ENCODE data around the gene C1QB. TPM values are rescaled to one million over a fixed set of nuclear protein-coding genes. Genes with fewer than 3 reads are reported as not detected.

The C1QB gene
- polyA plus RNA-seq, 1 donor (not counting 4 experiments of a cell fraction or from before 2014, with no cell fraction given): not detected

GRCh38 chr1:22638476-22639234 lies 14.4 kb upstream of the C1QB start:
- no peak for TF ChIP-seq CTCF (optimal IDR thresholded peaks at IDR 0.05 in 1 of 3, IDR thresholded peaks at IDR 0.05 in 1 of 3, conservative IDR thresholded peaks at IDR 0.05 in 1 of 3; ENCODE audit: extremely low read depth in 1 of 3, insufficient read depth in 2 of 3, low read length in 3 of 3)
- no peak for TF ChIP-seq EZH2 (IDR thresholded peaks at IDR 0.05; ENCODE audit: low read length)
- Histone ChIP-seq H3K36me3 (ENCODE audit: control insufficient read depth in 2 of 2, extremely low read depth in 1 of 2, insufficient read depth in 2 of 2, low read length in 2 of 2) (no peaks in the 10 kb centered on the region), H3K4me3 (ENCODE audit: control insufficient read depth in 2 of 3, extremely low read depth in 1 of 3, insufficient read depth in 2 of 3, low read depth in 1 of 3, low read length in 3 of 3) (no peak overlapping the region), H3K27ac (ENCODE audit: control insufficient read depth, insufficient read depth, low read length) (no peak overlapping the region), H3K79me2 (ENCODE audit: control insufficient read depth, insufficient read depth, low read length) (no peaks in the 10 kb centered on the region), H3K9me3 (ENCODE audit: control insufficient read depth, low read depth, low read length) (no peaks in the 10 kb centered on the region), H3K4me2 (ENCODE audit: control insufficient read depth, extremely low read depth, insufficient read depth, low read depth, low read length) (no peak overlapping the region), H3K9me1 (ENCODE audit: control insufficient read depth, extremely low read depth, insufficient read depth, low read length) (no peaks in the 10 kb centered on the region), H2AFZ (ENCODE audit: control insufficient read depth, low read length) (no peak overlapping the region), H3K4me1 (ENCODE audit: control insufficient read depth, extremely low read depth, insufficient read depth, low read length) (no peaks in the 10 kb centered on the region), H3K27me3 (ENCODE audit: control insufficient read depth, extremely low read depth, insufficient read depth, low read length) (no peaks in the 10 kb centered on the region), H3K9ac (ENCODE audit: control insufficient read depth, extremely low read depth, insufficient read depth, low read length) (no peak overlapping the region), H4K20me1 (ENCODE audit: control insufficient read depth, extremely low read depth, insufficient read depth, low read length) (peaks cover 3% of the 10 kb centered on the region)
- dilution Hi-C loops (cut with MboI; ENCODE audit: extremely low pct_ligation_motif_present, low sequenced_read_pairs): no loop called here
- FAIRE-seq (no peak), DNase-seq (ENCODE audit: low read depth, low spot score) (no peak)

DNA sequence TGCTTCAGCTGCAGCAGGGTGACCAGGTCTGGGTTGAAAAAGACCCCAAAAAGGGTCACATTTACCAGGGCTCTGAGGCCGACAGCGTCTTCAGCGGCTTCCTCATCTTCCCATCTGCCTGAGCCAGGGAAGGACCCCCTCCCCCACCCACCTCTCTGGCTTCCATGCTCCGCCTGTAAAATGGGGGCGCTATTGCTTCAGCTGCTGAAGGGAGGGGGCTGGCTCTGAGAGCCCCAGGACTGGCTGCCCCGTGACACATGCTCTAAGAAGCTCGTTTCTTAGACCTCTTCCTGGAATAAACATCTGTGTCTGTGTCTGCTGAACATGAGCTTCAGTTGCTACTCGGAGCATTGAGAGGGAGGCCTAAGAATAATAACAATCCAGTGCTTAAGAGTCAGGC lies 13.8 kb upstream of the C1QB start:
- no peaks in the 10 kb centered on the region for H3K9me3 ChIP-seq (ENCODE audit: control insufficient read depth, low read depth, low read length)
- no peaks in the 10 kb centered on the region for H3K79me2 ChIP-seq (ENCODE audit: control insufficient read depth, insufficient read depth, low read length)
- H3K27me3 ChIP-seq (ENCODE audit: control insufficient read depth, extremely low read depth, insufficient read depth, low read length): no peaks in the 10 kb centered on the region
- no peak overlapping the region for H3K4me3 ChIP-seq (ENCODE audit: control insufficient read depth in 2 of 3, extremely low read depth in 1 of 3, insufficient read depth in 2 of 3, low read depth in 1 of 3, low read length in 3 of 3)
- no peak overlapping the region for H3K9ac ChIP-seq (ENCODE audit: control insufficient read depth, extremely low read depth, insufficient read depth, low read length)
- H3K27ac ChIP-seq (ENCODE audit: control insufficient read depth, insufficient read depth, low read length): no peak overlapping the region
- TF ChIP-seq EZH2 (IDR thresholded peaks at IDR 0.05; ENCODE audit: low read length) (no peak), CTCF (optimal IDR thresholded peaks at IDR 0.05 in 1 of 3, IDR thresholded peaks at IDR 0.05 in 1 of 3, conservative IDR thresholded peaks at IDR 0.05 in 1 of 3; ENCODE audit: extremely low read depth in 1 of 3, insufficient read depth in 2 of 3, low read length in 3 of 3) (no peak)
- no peak for DNase-seq (ENCODE audit: low read depth, low spot score)
- H3K9me1 ChIP-seq (ENCODE audit: control insufficient read depth, extremely low read depth, insufficient read depth, low read length): no peaks in the 10 kb centered on the region
- dilution Hi-C loops (cut with MboI; ENCODE audit: extremely low pct_ligation_motif_present, low sequenced_read_pairs): no loop called here
- no peaks in the 10 kb centered on the region for H3K4me1 ChIP-seq (ENCODE audit: control insufficient read depth, extremely low read depth, insufficient read depth, low read length)
- no peak for FAIRE-seq
- peaks cover 3% of the 10 kb centered on the region for H4K20me1 ChIP-seq (ENCODE audit: control insufficient read depth, extremely low read depth, insufficient read depth, low read length)
- no peak overlapping the region for H3K4me2 ChIP-seq (ENCODE audit: control insufficient read depth, extremely low read depth, insufficient read depth, low read depth, low read length)
- no peaks in the 10 kb centered on the region for H3K36me3 ChIP-seq (ENCODE audit: control insufficient read depth in 2 of 2, extremely low read depth in 1 of 2, insufficient read depth in 2 of 2, low read length in 2 of 2)
- no peak overlapping the region for H2AFZ ChIP-seq (ENCODE audit: control insufficient read depth, low read length)

Data from keratinocyte (primary cell).